Measurements from ENCODE around the gene PNMA5.

GRCh38 chrX:153003981-153004380, 10.1 kb upstream of the PNMA5 start:
- TF ChIP-seq CTCF (IDR thresholded peaks at IDR 0.05; ENCODE audit: insufficient read depth, low read length) (no peak), POLR2AphosphoS5 (IDR thresholded peaks at IDR 0.05; ENCODE audit: low read depth) (no peak)
- TF ChIP-seq, protein P1, sequence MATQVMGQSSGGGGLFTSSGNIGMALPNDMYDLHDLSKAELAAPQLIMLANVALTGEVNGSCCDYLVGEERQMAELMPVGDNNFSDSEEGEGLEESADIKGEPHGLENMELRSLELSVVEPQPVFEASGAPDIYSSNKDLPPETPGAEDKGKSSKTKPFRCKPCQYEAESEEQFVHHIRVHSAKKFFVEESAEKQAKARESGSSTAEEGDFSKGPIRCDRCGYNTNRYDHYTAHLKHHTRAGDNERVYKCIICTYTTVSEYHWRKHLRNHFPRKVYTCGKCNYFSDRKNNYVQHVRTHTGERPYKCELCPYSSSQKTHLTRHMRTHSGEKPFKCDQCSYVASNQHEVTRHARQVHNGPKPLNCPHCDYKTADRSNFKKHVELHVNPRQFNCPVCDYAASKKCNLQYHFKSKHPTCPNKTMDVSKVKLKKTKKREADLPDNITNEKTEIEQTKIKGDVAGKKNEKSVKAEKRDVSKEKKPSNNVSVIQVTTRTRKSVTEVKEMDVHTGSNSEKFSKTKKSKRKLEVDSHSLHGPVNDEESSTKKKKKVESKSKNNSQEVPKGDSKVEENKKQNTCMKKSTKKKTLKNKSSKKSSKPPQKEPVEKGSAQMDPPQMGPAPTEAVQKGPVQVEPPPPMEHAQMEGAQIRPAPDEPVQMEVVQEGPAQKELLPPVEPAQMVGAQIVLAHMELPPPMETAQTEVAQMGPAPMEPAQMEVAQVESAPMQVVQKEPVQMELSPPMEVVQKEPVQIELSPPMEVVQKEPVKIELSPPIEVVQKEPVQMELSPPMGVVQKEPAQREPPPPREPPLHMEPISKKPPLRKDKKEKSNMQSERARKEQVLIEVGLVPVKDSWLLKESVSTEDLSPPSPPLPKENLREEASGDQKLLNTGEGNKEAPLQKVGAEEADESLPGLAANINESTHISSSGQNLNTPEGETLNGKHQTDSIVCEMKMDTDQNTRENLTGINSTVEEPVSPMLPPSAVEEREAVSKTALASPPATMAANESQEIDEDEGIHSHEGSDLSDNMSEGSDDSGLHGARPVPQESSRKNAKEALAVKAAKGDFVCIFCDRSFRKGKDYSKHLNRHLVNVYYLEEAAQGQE (IDR thresholded peaks at IDR 0.05; ENCODE audit: insufficient replicate concordance, low read depth) = no peak

All from HL-60 (cell line).